Stomach (tissue), 9 donors: ENCODE results near the gene TTC9. TPM values are rescaled to one million over a fixed set of nuclear protein-coding genes. Genes with fewer than 3 reads are reported as not detected.
A peak's percentile ranks its signal among the peaks of the same experiment; 100 is the strongest.
"Not testable (repeated sequence)": the region's sequence is repeated elsewhere in the genome, so short reads cannot be mapped to it uniquely, and the experiment has no call there.

Experiments used
- DNase-seq, 2 donors: peaks; one replicate each; pipeline versions ENCODE4 v3.0.0 to v3.0.0-alpha.2; 2013 to 2019
- H3K27ac ChIP-seq, 5 donors: fragments of 200-600 bp in 4 of 5; sonication (generic) in 4 of 5; one replicate each; pipeline ENCODE4 v1.5.1; 2013 to 2019; ENCODE audit warnings: mild to moderate bottlenecking in 1 of 5, moderate library complexity in 1 of 5
- H3K27me3 ChIP-seq, 3 donors: fragments of 200-600 bp; sonication (generic); one replicate each; pipeline ENCODE4 v1.5.1; 2017 to 2019; ENCODE audit warnings: mixed run types in 1 of 3
- H3K36me3 ChIP-seq, 4 donors: fragments of 200-600 bp; sonication (generic); 1 replicate in 3 of 4; 2 replicates in 1 of 4; pipeline ENCODE4 v1.5.1; 2016 to 2019
- H3K4me1 ChIP-seq, 4 donors: fragments of 200-600 bp; sonication (generic); one replicate each; pipeline ENCODE4 v1.5.1; 2016 to 2019
- H3K4me3 ChIP-seq, 4 donors: fragments of 200-600 bp; sonication (generic) in 3 of 4; one replicate each; pipeline ENCODE4 v1.5.1; 2016 to 2019; ENCODE audit warnings: mild to moderate bottlenecking in 1 of 4
- H3K9me3 ChIP-seq, 4 donors: fragments of 200-600 bp; sonication (generic); one replicate each; pipeline ENCODE4 v1.5.1; 2016 to 2019
- CTCF ChIP-seq, 7 experiments: fragments of 450-650 bp in 4 of 7; fragments of 200-600 bp in 3 of 7; sonication (generic) in 3 of 7; IDR thresholded peaks; one replicate each; pipeline ENCODE4 v1.5.1; 2016 to 2019; ENCODE audit warnings: antibody characterized with exemption in 7 of 7, control low read depth in 2 of 7, mild to moderate bottlenecking in 1 of 7
- EP300 ChIP-seq: sonication (generic); formaldehyde crosslinking; IDR thresholded peaks from one replicate; pipeline ENCODE4 v1.6.1; 2017; ENCODE audit warnings: antibody characterized with exemption
- POLR2A ChIP-seq, 4 donors: fragments of 450-650 bp; IDR thresholded peaks; one replicate each; pipeline ENCODE4 v1.6.1; 2016; ENCODE audit warnings: antibody characterized with exemption in 4 of 4, control low read depth in 2 of 4, mild to moderate bottlenecking in 1 of 4, moderate library complexity in 1 of 4
- POLR2AphosphoS5 ChIP-seq, 3 donors: sonication (generic); formaldehyde crosslinking; IDR thresholded peaks; one replicate each; pipeline ENCODE4 v1.6.1; 2016; ENCODE audit warnings: antibody characterized with exemption in 3 of 3
- WGBS, 5 donors: extraction: QIAGEN DNeasy Blood & Tissue Kit in 3 of 5; methylation state at CpG; one replicate each; pipeline versions ENCODE4 v1.1.5 to v1.1.7; 2013 to 2018; 5-methylcytosine and 5-hydroxymethylcytosine counted together
- intact Hi-C: fragments of 100-400 bp; cut with DNase I; formaldehyde crosslinking; loops from one replicate; pipeline ENCODE4 v1.15.1; 2023; ENCODE audit warnings: low total_unique reads
- polyA plus RNA-seq, 3 donors: library from polyadenylated mRNA; stranded (reverse); fragments of 200-250 nt; gene quantifications; one replicate each; pipeline ENCODE4 v1.2.3, GENCODE V29; 2013
- total RNA-seq, 5 donors: library from RNA; depleted of rRNA; stranded (reverse); fragments of >200 nt; gene quantifications; one replicate each; pipeline versions ENCODE4 v1.1.0 to v1.2.3, GENCODE V29; 2014 to 2016
- donor health status: healthy with polysubstance abuse.
- donor health status: Bipolar disorder and iron deficiency.
- donor health status: healthy.

Gene TTC9
- total and polyA plus RNA-seq, 8 donors: 1.8 to 7.3 (median 4.7) TPM; not detected in 2

GRCh38 chr14:70701610-70702009, 59.9 kb downstream of the TTC9 start:
- no peak for DNase-seq
- TF ChIP-seq EP300: no peak
- no peak for TF ChIP-seq CTCF (IDR thresholded peaks at IDR 0.05)
- TF ChIP-seq POLR2A (IDR thresholded peaks at IDR 0.05): no peak
- TF ChIP-seq POLR2AphosphoS5 (IDR thresholded peaks at IDR 0.05): no peak
- no peaks in the 10 kb centered on the region for H3K9me3 ChIP-seq
- H3K4me1 ChIP-seq: peaks cover 8 to 18% (median 13%) of the 10 kb centered on the region in 4 donors
- H3K27ac ChIP-seq: peak overlapping the region in 1 of 5 donors; percentile 10
- no peaks in the 10 kb centered on the region for H3K36me3 ChIP-seq
- no peaks in the 10 kb centered on the region for H3K27me3 ChIP-seq
- intact Hi-C loops: no loop called here
- H3K4me3 ChIP-seq: no peak overlapping the region

DNA sequence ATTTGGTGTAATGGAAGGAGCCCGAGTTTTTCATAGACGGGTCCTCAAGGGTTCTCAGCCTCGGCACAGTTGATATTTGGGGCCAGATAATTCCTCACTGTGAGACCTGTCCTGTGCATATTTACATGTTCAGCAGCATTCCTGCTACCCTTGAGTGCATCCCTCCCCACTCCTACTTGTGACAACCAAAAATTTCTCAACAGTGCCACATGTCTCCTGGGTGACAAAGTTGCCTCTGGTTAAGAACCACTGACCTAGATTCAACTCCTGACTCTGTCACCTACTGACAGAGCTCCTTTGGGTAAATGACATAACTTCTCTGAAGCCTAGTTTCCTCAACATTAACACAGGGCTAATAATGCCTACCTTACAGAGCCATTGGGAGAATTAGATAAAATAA, 60.4 kb downstream of the TTC9 start:
- peaks cover 8 to 18% (median 12%) of the 10 kb centered on the region in 4 donors for H3K4me1 ChIP-seq
- intact Hi-C loops: no loop called here
- H3K9me3 ChIP-seq: no peaks in the 10 kb centered on the region
- H3K36me3 ChIP-seq: no peaks in the 10 kb centered on the region
- DNase-seq: no peak
- no peak overlapping the region for H3K27ac ChIP-seq
- 57 to 92% (median 82%) methylated on average over 3 of the region's 3 CpGs for WGBS, 5 donors
- no peak overlapping the region for H3K4me3 ChIP-seq
- no peaks in the 10 kb centered on the region for H3K27me3 ChIP-seq
- TF ChIP-seq POLR2A (IDR thresholded peaks at IDR 0.05) (no peak), POLR2AphosphoS5 (IDR thresholded peaks at IDR 0.05) (no peak), EP300 (no peak), CTCF (IDR thresholded peaks at IDR 0.05) (no peak)

- H3K4me1 ChIP-seq, intact Hi-C loops, H3K27ac ChIP-seq, H3K27me3 ChIP-seq, H3K36me3 ChIP-seq, H3K9me3 ChIP-seq, H3K4me3 ChIP-seq: not testable (repeated sequence)
- WGBS, 5 donors: 31 to 57% (median 42%) methylated on average over 1 of the region's 1 CpG
- DNase-seq: peak; percentile 33 to 71
These were observed 62.0 kb downstream of the TTC9 start for GRCh38 chr14:70703621-70704168.

DNA sequence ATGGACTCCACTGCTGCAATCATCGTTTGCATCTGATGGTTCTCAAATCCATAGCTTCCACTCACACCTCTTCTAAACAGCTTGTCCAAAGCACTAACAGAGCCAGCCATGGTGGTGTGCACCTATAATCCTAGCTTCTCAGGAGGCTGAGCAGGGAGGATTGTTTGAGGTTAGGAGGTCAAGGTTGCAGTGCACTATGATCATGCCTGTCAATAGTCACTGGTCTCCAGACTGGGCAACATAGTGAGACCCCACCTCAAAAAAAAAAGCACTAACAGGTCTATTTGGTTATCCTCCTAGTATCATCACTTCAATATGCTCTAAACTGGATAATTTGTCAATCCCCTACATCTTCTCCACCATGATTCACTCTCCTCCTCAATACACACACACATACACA, 63.2 kb downstream of the TTC9 start:
- H3K4me3 ChIP-seq: no peak overlapping the region
- H3K27ac ChIP-seq: no peak overlapping the region
- no peaks in the 10 kb centered on the region for H3K36me3 ChIP-seq
- TF ChIP-seq EP300 (no peak), CTCF (IDR thresholded peaks at IDR 0.05) (no peak), POLR2A (IDR thresholded peaks at IDR 0.05) (no peak), POLR2AphosphoS5 (IDR thresholded peaks at IDR 0.05) (no peak)
- 85 to 97% (median 95%) methylated on average over 1 of the region's 1 CpG for WGBS, 5 donors
- no peak for DNase-seq
- H3K4me1 ChIP-seq: peaks cover 0 to 9% (median 0%) of the 10 kb centered on the region in 4 donors
- H3K9me3 ChIP-seq: no peaks in the 10 kb centered on the region
- no peaks in the 10 kb centered on the region for H3K27me3 ChIP-seq
- intact Hi-C loops: no loop called here

- no peaks in the 10 kb centered on the region for H3K36me3 ChIP-seq
- DNase-seq: no peak
- TF ChIP-seq CTCF (IDR thresholded peaks at IDR 0.05): no peak
- no peak for TF ChIP-seq POLR2AphosphoS5 (IDR thresholded peaks at IDR 0.05)
- TF ChIP-seq POLR2A (IDR thresholded peaks at IDR 0.05): no peak
- TF ChIP-seq EP300: no peak
- no peak overlapping the region for H3K4me3 ChIP-seq
- H3K4me1 ChIP-seq: peaks cover 0 to 9% (median 0%) of the 10 kb centered on the region in 4 donors
- H3K9me3 ChIP-seq: no peaks in the 10 kb centered on the region
- intact Hi-C loops: no loop called here
- no peaks in the 10 kb centered on the region for H3K27me3 ChIP-seq
- no peak overlapping the region for H3K27ac ChIP-seq
These were observed 64.5 kb downstream of the TTC9 start for GRCh38 chr14:70706177-70706576.
